Measurements from ENCODE around the gene FABP1. TPM values are rescaled to one million over a fixed set of nuclear protein-coding genes. Genes with fewer than 3 reads are reported as not detected.

The FABP1 gene
- total and polyA plus RNA-seq, 2 of the 8 experiments (the other 6 are each of a cell fraction or from before 2014, with no cell fraction given): 0.09 TPM; not detected in 1

DNA sequence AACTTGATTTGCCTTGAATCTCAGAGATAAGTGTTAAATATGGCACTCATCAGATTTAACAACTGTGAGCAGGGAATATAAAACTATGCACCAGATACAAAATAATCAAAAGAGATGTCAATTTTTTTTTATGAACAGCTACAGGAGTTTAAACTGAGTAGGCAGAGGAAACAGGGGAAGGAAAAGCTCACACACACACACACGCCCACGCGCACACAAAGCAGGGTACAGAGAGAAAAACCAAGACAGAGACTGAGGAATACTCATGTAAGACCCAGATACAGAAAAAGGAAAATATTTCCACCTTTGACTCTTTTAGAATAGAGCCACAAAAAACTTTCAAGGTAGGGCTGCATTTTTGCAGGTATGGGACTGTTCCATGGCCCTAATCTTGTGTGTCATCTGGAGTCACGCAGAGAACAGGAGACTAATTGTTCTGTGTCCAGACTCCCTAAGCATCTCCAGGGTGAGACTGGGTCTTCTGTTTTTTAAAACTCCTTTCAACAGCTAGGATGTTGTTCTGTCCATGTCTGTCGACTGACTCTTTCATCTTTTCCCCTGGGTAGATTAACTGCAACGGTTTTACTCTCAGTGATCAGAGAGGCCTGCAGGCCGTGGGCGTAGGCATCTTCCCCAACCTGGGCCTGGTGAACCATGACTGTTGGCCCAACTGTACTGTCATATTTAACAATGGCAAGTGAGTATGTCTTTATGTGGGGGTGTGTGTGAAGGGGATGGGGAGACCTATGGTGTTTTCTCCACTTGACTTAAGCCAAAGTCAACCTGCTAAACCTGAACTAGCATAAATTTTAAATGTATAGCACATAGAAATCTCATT lies 37.2 kb downstream of the FABP1 start (continued):
- TF ChIP-seq, protein P1, sequence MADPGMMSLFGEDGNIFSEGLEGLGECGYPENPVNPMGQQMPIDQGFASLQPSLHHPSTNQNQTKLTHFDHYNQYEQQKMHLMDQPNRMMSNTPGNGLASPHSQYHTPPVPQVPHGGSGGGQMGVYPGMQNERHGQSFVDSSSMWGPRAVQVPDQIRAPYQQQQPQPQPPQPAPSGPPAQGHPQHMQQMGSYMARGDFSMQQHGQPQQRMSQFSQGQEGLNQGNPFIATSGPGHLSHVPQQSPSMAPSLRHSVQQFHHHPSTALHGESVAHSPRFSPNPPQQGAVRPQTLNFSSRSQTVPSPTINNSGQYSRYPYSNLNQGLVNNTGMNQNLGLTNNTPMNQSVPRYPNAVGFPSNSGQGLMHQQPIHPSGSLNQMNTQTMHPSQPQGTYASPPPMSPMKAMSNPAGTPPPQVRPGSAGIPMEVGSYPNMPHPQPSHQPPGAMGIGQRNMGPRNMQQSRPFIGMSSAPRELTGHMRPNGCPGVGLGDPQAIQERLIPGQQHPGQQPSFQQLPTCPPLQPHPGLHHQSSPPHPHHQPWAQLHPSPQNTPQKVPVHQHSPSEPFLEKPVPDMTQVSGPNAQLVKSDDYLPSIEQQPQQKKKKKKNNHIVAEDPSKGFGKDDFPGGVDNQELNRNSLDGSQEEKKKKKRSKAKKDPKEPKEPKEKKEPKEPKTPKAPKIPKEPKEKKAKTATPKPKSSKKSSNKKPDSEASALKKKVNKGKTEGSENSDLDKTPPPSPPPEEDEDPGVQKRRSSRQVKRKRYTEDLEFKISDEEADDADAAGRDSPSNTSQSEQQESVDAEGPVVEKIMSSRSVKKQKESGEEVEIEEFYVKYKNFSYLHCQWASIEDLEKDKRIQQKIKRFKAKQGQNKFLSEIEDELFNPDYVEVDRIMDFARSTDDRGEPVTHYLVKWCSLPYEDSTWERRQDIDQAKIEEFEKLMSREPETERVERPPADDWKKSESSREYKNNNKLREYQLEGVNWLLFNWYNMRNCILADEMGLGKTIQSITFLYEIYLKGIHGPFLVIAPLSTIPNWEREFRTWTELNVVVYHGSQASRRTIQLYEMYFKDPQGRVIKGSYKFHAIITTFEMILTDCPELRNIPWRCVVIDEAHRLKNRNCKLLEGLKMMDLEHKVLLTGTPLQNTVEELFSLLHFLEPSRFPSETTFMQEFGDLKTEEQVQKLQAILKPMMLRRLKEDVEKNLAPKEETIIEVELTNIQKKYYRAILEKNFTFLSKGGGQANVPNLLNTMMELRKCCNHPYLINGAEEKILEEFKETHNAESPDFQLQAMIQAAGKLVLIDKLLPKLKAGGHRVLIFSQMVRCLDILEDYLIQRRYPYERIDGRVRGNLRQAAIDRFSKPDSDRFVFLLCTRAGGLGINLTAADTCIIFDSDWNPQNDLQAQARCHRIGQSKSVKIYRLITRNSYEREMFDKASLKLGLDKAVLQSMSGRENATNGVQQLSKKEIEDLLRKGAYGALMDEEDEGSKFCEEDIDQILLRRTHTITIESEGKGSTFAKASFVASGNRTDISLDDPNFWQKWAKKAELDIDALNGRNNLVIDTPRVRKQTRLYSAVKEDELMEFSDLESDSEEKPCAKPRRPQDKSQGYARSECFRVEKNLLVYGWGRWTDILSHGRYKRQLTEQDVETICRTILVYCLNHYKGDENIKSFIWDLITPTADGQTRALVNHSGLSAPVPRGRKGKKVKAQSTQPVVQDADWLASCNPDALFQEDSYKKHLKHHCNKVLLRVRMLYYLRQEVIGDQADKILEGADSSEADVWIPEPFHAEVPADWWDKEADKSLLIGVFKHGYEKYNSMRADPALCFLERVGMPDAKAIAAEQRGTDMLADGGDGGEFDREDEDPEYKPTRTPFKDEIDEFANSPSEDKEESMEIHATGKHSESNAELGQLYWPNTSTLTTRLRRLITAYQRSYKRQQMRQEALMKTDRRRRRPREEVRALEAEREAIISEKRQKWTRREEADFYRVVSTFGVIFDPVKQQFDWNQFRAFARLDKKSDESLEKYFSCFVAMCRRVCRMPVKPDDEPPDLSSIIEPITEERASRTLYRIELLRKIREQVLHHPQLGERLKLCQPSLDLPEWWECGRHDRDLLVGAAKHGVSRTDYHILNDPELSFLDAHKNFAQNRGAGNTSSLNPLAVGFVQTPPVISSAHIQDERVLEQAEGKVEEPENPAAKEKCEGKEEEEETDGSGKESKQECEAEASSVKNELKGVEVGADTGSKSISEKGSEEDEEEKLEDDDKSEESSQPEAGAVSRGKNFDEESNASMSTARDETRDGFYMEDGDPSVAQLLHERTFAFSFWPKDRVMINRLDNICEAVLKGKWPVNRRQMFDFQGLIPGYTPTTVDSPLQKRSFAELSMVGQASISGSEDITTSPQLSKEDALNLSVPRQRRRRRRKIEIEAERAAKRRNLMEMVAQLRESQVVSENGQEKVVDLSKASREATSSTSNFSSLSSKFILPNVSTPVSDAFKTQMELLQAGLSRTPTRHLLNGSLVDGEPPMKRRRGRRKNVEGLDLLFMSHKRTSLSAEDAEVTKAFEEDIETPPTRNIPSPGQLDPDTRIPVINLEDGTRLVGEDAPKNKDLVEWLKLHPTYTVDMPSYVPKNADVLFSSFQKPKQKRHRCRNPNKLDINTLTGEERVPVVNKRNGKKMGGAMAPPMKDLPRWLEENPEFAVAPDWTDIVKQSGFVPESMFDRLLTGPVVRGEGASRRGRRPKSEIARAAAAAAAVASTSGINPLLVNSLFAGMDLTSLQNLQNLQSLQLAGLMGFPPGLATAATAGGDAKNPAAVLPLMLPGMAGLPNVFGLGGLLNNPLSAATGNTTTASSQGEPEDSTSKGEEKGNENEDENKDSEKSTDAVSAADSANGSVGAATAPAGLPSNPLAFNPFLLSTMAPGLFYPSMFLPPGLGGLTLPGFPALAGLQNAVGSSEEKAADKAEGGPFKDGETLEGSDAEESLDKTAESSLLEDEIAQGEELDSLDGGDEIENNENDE (IDR thresholded peaks at IDR 0.05; ENCODE audit: insufficient replicate concordance, low read length): no peak
- TF ChIP-seq GABPA (IDR thresholded peaks at IDR 0.05; ENCODE audit: borderline replicate concordance, insufficient read depth, low read length): no peak
- no peak for TF ChIP-seq BCL11A (IDR thresholded peaks at IDR 0.05; ENCODE audit: low read depth in 2 of 2, low read length in 2 of 2)
- no peak for TF ChIP-seq KDM1A (IDR thresholded peaks at IDR 0.05; ENCODE audit: borderline replicate concordance, low read length)
- no peak for TF ChIP-seq CHD1 (IDR thresholded peaks at IDR 0.05; ENCODE audit: low read depth, low read length)
- TF ChIP-seq EZH2 (IDR thresholded peaks at IDR 0.05; ENCODE audit: low read depth, low read length, severe bottlenecking): no peak
- no peak for TF ChIP-seq SIRT6 (IDR thresholded peaks at IDR 0.05; ENCODE audit: low read length)
- no peak for TF ChIP-seq JUND (IDR thresholded peaks at IDR 0.05; ENCODE audit: low read length)
- TF ChIP-seq CHD2 (IDR thresholded peaks at IDR 0.05; ENCODE audit: low read length): no peak

Measured in H1 (cell line).